AG20443 (cell line): ENCODE measurements around the gene GFAP.
A peak's percentile ranks its signal among the peaks of the same experiment; 100 is the strongest.

Experiments used
- DNase-seq: peaks from one replicate; pipeline ENCODE4 v3.0.0; 2012; ENCODE audit warnings: low spot score, mixed read lengths

The GFAP gene

DNA sequence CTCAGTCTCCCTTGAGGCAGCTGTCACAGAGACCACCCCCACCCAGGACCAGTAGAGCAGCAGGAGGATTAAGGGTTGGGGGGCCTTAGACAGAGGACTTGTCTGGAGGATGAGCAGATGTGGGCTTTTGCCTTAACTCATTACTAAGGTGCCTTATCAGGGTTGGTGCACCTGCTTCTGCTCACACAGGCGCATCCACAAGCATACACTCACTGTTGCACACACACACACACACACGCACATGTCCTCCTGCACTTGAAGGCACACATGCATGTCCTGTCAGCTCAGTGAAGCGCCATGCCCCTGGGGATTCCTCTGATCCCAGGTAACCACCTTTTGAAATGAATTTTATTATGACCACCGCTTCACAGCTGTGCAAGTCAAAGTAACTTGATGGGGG lies 1.2 kb downstream of the GFAP start:
- DNase-seq = no peak

DNA sequence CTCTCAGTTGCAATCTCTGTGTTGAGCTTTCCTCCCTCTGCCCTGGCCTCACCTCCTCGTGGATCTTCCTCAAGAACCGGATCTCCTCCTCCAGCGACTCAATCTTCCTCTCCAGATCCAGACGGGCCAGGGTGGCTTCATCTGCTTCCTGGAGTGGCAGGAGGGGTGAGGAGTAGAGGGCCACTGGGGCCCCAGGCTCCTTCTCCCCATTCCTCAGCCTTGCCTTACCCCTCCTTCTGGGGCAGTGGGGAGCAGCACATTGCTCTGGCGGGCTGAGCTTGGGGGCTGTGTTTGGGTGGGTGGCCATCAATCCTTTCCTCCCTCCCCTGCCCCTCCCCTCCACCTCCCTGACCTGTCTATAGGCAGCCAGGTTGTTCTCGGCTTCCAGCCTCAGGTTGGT lies 1.6 kb downstream of the GFAP start:
- peak; percentile 9 for DNase-seq

DNA sequence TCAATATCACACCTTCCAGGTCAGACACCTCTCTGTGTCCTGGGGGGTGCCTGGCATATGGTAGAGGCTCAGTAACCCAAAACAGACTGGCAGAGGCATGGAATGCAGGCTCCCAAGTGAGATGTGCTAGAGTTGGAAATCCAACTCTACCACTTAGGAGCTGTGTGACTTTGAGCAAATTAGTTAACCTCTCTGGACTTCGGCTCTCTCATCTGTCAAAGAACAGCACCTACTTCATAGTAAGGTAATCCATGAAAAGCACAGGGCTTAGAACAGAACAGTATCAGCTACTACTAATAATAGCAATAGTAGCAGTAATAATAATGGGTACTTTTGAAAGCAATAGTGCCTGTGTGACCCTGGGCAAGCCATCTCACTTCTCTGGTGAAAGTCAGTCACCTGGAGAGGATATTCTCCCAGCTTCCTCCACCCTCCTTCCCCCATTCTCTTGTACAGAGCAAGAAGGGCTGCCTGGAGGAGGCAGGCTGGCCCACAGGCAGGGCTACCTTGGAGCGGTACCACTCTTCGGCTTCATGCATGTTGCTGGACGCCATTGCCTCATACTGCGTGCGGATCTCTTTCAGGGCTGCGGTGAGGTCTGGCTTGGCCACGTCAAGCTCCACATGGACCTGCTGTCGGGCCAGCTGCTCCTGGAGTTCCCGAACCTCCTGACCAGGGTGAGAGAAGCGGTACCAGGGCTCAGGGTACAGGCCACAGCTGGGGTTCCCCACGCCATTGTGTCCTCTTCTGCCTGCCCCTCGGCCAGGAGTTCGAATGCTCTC lies 2.3 kb downstream of the GFAP start:
- DNase-seq = peak; percentile 5

DNA sequence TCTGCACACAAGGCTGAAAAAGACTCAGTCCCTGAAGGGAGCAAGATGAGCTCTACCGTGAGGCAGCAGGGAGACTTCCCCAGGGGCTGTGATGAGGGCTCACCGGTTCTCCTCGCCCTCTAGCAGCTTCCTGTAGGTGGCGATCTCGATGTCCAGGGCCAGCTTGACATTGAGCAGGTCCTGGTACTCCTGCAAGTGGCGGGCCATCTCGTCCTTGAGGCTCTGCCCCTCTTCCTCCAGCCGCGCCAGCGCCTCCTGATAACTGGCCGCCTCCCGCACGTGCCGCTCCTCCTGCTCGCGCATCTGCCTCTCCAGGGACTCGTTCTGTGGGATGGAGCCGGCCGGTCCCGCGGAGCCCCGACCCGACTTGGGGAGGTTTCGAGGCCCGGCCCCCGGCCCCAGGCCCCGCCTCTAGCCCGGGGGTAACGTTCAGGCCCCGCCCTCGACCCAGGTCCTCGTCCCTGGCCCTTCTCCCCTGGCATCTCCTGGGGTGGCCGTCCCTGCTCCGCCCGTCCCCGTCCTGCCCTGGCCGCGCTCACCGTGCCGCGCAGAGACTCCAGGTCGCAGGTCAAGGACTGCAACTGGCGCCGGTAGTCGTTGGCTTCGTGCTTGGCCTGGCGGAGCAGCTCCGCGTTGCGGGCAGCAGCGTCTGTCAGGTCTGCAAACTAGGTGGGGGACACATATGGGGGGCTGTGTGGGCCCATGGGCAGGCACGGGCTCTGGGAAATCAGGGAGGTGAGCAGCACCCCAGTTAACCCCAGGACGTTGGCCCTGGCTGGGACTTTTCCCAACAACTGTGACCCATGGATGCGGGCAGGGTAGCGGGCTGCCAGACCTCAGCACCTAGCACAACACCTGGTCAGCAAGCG lies 3.9 kb downstream of the GFAP start:
- peak; percentile 62 for DNase-seq

DNA sequence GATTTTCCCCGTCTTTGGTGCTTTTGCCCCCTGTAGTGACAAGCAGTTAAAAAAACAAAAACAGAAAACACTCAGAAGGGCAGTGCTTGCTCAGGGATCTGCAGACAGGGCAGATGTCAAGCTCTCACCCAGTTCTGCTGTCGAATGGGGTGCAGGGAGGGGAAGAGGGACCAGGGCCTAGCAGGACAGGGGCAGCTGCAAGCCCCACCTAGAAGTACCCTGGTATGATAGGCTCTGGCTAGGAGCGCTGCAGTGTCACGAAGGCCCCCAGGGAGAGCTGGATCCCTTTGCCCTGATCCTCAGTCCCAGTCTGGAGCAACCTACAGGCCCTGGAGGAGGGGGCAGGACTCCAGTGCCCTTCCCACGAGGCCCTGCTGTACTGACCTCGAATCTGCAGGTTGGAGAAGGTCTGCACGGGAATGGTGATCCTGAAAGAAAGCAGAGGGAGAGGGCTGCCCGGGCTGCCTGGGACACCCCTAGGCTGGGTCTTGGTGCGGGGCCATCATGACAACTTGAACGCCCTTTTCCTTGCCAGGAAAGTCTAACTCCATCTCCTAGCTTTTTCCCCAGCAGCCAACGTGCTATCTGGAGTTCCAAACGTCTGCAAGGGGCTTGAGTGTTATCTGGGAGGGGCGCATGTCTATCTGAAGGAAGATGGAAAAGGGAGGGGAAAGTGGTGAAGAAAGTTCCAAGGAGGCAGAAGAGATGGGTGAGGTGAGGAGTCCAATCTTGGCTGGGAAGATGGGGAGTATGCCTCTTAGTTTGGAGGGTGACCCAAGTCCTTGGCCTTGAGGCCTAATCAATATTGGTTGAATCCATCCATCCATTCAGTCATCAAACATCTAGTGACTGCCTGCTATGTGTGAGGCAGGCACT lies 4.8 kb downstream of the GFAP start:
- DNase-seq = no peak

DNA sequence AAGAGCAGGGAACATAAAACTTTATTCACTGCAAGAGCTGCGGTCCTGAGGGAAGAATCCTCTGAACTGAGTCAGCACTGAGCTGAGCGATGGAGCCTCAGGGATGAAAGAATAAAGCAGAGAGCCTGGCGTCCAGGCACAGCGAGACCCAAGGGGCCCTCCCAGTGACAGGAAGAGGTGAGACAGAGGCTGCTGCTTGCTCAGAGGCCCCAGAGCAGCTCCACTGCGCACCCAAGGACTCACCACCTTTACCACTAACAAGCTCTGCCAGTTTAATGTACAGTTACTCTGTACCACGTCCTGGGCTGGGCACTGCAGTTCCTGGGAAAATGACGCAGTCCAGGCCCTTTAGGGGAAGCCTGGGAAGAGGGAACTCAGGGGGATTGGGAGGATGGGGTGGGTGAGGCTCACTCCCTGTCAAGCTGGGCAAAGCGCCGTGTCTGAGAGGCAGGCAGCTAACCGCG lies 5.6 kb downstream of the GFAP start:
- DNase-seq = peak; percentile 70

DNA sequence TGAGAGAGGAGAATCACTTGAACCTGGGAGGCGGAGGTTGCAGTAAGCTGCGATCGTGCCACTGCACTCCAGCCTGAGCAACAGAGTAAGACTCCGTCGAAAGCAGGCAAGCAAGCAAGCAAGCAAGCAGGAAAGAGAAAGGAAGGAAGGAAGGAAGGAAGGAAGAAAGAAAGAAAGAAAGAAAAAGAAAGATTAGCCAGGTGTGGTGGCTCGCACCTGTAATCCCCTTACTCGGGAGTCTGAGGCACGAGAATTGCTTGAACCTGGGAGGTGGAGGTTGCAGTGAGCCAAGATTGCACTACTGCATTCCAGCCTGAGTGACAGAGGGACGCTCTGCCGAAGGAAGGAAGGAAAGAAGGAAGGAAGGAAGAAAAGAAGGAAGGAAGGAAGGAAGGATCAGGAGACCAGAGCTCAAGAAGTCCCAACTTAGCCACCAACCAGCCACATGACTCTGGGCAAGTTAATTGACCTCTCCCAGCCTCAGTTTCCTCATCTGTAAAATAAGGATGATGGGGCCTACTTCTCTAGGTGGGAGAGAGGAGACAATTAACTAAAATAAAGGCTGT lies 6.5 kb downstream of the GFAP start:
- no peak for DNase-seq

DNA sequence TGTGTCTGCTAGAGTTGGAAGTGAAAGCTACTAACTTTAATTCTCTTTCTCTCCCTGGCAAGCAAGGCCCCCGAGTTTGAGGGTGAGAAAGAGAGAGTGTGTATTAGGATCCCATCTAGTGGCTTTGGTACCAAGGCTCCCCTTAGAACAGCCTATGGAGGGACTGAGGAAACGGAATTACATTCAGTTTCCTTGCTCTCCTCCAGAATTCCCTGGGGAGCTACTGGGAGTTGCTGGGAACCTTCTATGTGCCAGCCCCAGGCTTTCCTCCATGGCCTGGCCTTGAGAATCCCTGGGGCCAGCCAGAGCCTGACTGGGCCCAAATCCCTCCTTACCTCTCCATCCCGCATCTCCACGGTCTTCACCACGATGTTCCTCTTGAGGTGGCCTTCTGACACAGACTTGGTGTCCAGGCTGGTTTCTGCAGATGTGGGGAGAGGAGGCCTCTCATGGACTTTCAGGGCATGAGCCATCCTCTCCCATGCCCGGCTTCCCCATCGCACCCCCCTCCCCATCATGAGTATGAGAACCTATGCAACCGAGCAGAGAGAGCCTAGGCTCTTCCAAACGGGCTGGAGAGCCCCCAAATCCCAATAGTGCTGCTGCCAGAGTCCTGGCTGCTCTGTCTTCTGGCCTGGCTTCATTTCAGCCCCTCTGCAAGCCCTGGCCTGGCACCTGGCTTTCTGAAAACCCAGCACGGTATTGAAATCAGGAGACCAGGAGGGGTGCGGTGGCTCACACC lies 7.4 kb downstream of the GFAP start:
- DNase-seq = no peak

DNA sequence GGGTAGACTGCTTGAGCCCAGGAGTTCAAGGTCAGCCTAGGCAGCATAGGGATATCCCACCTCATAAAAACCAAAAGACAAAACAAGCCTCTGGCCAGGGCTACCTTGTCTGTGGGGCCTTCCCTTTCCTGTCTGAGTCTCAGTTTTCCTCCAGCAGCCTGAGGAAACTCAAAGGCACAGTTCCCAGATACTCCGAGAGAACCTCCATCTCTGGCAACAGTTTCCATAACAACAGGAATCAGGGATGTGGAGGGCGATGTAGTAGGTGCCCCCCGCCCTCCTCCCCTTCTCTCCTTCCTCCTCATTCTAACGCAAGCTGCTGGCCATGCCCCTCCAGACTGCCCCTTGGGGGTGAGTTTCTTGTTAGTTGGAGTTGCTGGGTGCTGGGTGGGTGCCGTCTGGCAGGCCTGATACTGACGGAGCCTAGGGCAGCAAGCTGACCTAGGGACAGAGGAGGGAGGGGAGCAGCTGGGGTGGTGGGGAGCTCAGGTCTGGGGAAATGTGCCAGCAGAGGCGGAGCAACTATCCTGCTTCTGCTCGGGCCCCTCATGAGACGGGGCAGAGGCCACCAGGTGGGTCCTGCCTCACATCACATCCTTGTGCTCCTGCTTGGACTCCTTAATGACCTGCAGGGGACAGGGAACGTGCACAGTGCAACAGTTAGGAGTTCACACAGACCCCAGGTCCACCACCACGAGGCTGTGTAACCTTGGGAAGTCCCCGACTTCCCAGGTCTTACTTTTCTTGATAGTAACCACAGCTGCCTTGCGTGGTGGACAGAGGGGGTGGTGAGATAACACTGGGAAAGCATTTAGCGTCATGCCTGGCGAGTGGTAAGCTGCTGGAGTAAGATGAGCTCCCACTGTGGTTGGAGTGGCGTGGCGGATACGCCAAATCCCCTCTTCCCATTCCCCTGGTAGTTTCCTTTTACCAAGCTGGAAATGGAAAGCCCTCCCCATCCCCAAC lies 8.3 kb downstream of the GFAP start:
- DNase-seq = no peak

DNA sequence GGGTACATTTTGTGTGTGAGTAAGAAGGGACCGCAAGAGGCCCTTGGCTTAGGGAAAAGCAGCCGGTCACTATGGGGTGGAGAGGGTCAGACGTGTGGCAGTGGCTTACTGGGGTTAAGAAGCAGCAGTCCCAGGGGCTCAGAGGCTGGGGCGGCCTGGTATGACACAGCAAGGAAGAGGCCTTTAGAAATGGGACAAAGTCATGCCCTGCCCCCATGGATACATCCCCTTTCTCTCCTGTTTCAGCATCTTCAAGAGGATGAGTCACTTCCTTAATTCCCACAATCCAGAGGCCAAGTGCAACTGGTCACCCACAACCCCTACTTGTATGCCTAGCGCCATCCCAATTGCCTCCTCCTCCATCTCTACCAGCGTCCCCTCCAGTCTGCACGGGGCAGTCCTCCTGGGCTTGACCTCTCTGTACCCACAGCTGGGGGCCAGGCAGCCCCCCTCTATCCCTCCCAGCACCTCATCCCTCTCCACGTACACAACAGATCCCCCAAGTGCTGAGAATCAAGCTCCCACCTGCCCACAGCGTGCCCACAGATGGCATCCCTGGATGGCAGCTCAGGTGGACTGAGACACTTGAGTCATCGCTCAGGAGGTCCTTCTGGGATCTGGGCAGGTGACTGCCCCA lies 9.2 kb downstream of the GFAP start:
- peak; percentile 86 for DNase-seq

DNA sequence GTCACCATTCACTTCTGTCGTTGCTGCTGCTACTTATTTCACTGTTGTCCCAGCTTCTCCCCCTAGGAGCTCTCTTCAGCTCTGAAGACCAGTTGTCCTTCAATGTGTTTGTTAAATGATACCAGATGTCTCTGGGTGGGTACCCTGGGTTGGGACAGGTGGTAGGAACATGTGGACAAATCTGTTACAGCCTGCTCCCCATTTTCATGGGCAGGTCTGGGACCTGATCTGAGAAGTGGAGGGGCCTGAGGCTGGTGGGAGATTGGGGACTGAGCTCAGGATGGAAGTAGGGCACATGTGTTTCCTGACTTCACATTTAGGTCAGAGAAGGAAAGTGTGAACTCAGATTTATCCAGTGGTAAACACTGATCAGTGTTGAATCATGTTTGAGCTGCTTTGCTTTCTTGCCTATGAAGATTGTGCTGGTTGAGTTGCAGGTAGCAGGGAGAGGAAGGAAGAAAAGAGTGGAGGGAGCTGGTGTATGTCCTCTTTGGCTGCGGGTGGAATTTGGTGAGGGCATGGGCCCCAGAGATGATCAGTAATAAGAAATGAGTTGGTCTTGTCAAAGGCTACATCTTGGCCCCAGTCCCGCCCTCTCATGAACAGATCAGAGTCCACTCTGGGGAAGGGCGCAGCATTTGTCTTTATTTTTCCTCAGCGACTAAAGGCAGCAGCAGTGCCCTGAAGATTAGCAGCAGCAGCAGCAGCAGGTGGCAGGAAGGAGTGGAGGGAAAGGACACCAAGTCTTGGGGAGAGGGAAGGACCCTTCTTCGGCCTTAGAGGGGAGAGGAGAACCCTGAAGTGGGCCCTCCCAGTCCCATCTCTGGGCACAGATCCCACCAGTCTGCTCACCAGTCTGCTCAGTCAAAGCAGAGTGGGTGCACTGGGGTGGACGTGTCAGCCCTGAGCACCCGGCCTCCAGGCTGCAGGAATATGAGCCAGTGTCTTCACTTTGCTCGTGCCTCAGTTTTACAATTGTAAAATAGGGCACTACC lies 10.0 kb downstream of the GFAP start:
- DNase-seq = no peak

DNA sequence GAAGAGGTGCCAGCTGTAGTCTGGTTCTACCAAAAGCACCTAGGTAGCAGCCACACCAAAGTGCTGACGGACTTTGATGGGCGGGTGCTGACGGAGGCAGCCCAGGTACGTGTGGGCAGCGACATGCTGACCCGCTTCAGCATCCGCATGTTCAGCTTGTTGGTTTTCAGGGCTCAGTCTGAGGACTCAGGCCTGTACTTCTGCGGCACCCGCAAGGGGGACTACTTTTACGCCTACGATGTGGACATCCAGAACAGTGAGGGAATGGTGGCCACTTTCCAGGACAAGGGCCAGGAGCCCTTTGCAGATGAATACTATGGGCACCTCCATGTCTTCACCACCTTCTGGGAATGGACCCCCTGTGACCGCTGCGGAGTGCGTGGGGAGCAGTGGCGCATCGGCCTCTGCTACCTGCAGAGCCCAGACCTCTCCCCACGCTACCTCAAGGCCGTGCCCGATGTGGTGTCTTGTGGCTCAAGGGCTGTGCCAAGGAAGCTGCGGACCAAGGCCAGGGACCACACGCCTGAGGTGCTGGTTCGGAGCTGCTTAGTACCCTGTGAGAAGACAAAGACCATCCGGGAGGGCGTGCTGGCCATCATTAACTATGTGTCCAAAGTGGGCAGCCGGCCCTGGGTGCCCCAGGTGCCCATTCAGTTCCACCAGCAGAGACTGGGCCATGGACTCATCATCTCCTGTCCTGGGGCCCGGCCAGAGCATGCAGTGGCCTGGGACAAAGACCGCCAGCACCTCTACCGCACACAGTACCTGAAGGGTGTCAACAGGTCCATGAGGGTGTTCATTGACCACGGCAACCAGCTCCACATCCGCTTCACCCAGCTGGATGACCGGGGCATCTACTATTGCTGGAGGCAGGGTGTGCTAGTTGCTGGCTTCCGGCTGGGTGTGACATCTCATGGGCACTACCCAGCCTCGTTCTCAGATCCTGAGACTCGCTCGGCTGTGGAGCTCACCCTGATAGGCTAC lies 11.0 kb downstream of the GFAP start:
- no peak for DNase-seq

DNA sequence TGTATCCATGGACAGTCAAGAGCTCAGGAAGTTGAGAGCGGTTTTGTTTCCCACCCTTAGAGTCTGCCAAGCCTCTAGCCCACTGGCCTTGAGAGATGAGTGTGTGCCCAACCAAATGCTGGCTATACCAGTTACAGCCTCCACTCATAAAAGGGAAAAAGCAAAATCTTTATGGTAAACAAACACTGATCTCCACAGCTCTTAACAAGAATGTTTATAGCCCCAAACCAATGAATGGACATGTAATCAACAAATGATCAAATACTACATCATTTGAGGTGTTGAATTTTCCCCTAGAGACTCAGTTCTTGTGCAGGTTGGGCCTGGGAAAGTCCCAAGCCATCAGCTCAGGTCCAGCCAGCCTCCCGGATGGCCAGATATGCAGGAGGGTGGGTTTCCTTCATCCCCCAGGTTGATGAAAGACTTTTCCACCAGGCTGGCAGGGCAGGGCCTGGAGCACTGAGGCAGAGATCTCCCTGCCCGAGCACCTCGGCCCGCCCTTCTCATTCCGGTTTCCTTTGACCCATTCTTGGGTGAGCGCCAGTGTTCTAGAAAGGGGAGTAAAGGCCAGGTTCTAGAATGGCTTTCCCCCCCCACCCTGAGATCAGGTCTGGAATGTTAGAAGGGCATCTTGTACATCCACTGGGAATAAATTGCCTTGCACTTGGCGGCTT lies 12.2 kb downstream of the GFAP start:
- no peak for DNase-seq

DNA sequence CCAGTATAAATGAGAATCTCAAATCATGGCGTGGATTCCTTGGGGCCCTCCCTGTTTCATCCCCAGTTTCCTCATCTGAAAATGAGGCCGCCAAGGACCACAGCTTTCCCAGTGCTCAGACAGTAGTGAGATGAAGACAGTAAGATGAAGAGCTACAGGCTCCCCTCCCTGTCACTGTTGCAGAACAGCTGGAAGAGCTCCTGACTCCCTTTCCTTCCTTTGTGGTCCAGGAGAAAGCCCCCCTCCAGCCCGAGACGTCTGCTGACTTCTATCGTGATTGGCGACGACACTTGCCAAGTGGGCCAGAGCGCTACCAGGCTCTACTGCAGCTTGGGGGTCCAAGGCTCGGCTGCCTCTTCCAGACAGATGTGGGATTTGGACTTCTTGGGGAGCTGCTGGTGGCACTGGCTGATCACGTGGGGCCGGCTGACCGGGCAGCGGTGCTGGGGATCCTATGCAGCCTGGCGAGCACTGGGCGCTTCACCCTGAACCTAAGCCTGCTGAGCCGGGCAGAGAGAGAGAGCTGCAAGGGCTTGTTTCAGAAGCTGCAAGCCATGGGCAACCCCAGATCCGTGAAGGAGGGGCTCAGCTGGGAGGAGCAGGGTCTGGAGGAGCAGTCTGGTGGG lies 13.1 kb downstream of the GFAP start:
- DNase-seq = no peak

DNA sequence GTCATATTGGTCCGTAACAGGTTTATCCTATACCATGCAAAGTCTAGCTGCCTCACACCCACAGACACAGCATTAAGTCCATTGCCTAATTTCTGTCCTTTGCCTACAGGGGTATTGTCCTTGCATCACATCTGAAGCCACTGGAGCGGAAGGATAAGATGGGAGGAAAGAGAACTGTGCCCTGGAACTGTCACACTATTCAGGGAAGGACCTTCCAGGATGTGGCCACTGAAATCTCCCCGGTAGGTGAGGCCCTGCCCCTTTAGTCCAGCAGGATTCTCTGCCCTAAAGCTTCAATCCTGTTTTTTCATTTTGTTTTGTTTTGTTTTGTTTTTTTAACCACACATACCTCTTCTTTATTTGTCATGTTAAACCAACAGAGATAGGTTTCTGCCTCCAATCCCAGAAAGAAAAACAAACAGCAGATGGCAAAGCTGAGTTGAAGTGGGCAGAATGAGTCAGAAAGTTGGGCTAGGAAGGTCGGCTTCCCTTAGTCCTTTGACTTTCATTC lies 13.8 kb downstream of the GFAP start:
- peak; percentile 46 for DNase-seq

DNA sequence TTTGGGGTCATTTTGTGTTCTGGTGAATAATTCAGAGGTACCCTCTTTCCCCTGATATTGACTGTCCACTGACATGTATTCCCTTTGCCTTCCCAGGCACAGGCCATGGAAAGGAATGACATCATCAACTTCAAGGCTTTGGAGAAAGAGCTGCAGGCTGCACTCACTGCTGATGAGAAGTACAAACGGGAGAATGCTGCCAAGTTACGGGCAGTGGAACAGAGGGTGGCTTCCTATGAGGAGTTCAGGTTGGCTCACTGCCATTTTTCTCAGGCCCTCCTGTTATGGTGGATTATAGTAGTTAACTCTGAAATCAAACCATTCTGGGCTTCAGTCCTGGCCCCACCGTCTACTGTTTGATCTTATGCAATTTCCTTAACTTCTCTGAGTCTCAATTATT lies 14.4 kb downstream of the GFAP start:
- peak; percentile 31 for DNase-seq
